AG09319 (cell line): Measurements from ENCODE around the gene ST7.

ENCODE experiments used
- DNase-seq: peaks from one replicate; pipeline ENCODE4 v3.0.0-alpha.2; 2010; ENCODE audit warnings: low read depth; ENCODE audit errors: extremely low read depth
- TF ChIP-seq, protein P1 (sequence below): IDR thresholded peaks from 2 replicates; pipeline ENCODE4 v1.5.1; 2011; ENCODE audit warnings: low read depth, mild to moderate bottlenecking, inconsistent platforms, low read length, moderate library complexity

The ST7 gene

DNA sequence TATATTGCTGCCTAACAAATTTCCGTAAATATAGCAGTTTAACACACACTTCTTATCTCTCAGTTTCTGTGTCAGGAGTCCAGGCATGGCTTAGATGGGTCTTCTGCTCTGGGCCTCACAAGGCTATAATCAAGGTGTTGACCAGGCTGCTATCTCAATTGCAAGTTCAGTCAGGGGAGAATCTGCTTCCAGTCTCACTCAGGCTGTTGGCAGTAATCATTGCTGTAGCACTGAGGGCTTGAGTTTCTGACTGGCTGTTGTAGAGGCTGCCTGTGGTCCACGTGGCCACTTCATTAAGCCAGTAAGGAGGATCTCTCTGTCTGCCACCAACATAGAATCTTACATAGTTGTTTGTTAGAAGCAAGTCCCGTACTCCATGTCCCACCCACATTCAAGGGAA lies 138.4 kb downstream of the ST7 start:
- DNase-seq = no peak
- TF ChIP-seq, protein P1, sequence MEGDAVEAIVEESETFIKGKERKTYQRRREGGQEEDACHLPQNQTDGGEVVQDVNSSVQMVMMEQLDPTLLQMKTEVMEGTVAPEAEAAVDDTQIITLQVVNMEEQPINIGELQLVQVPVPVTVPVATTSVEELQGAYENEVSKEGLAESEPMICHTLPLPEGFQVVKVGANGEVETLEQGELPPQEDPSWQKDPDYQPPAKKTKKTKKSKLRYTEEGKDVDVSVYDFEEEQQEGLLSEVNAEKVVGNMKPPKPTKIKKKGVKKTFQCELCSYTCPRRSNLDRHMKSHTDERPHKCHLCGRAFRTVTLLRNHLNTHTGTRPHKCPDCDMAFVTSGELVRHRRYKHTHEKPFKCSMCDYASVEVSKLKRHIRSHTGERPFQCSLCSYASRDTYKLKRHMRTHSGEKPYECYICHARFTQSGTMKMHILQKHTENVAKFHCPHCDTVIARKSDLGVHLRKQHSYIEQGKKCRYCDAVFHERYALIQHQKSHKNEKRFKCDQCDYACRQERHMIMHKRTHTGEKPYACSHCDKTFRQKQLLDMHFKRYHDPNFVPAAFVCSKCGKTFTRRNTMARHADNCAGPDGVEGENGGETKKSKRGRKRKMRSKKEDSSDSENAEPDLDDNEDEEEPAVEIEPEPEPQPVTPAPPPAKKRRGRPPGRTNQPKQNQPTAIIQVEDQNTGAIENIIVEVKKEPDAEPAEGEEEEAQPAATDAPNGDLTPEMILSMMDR = no peak

DNA sequence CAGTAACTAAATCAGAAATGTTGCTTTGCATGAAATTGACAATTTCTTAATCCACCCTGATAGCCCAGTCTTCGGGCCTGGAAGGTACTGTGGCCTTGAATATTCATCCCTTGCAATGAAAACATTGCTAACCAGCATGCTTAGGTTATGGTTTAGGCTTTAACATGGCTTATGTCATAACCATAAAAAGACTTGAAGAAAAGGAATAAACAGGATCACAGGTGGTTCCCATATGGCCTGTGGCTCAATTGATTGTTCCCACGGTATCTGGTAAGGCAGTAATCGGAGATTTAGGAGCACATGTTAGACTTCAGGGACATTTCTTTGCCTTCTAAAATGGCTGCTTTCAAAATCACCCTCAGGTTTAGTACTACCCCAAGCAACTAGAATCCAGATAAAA lies 139.5 kb downstream of the ST7 start:
- TF ChIP-seq, protein P1 = no peak
- DNase-seq = peak; percentile 34

DNA sequence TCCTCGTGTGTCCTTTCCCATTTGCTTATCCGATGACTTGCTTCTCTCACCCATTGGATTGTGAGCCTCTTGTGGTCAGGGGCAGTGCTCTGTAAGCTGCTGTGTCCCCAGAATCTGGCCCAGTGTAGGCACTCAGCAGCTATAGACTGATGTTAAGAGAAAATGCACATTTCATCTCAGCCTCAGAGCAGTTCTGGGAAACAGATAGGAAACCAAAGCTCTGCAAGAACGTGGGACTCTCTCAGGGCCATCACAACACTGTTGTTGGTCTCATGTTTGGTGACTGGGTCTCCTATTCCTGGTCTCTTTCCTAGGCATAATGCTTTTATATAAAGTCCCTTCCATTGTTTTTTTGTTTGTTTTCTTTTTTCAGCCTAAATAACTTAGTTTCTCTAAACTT lies 141.2 kb downstream of the ST7 start:
- DNase-seq = no peak
- TF ChIP-seq, protein P1 = no peak

DNA sequence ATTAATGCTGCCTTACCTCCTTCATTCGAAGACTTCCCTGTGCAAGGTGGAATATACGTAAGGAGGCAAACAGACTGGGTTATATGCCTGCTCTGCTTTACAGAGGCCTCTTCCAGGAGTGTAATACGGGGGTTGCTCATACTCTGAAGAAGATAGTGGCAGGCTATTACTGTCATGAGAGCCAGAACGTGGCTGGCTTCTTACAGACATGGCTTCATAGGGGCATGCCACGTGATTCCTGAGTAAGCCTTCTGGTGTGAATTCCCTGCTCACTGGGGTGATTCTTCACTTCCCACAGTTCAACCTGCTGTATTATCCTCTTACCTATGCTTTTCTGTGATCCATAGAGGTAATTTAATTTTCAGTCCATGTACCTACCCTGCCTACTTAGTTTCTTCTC lies 141.8 kb downstream of the ST7 start:
- TF ChIP-seq, protein P1 = no peak

DNA sequence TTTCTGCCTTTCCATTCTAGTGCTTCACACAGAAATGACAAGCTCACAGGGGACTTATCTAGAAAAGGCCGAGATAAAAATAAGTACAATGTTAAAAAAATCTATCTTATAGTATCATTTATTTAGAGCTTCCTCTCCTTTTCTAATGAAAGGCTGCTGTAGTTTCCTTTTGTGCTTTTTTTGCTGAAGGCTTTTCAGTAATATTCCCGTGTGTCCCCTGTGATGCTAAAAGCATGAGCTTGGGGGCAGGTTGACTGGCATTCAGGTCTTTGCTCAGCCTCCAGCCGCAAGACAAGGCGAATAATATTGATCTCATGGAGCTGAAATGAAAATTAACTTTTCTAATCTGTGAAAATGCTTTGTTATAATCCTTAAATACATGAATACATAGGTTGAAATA lies 143.0 kb downstream of the ST7 start:
- no peak for DNase-seq
- TF ChIP-seq, protein P1 = no peak

More for the DNA sequence above, 141.8 kb downstream of the ST7 start:
- DNase-seq = no peak

DNA sequence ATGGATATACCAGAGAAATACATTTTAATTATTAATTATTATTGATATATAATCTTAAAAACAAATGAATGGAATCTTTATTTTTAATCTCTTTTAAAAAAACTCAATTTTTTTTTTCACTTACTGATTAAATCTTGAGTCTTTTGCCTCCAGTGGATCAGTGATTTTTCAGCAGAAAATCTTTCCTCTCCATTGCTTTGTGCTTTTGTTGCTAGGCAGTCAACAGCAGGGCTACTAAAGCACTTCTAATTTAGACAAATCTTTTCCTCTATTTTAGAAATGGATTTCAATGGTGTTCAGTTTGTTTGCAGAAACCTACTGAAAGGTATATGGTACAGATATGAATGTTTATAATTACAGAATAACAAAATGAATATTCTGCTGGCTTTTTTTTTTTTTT lies 143.6 kb downstream of the ST7 start:
- DNase-seq = no peak
- TF ChIP-seq, protein P1 = no peak

DNA sequence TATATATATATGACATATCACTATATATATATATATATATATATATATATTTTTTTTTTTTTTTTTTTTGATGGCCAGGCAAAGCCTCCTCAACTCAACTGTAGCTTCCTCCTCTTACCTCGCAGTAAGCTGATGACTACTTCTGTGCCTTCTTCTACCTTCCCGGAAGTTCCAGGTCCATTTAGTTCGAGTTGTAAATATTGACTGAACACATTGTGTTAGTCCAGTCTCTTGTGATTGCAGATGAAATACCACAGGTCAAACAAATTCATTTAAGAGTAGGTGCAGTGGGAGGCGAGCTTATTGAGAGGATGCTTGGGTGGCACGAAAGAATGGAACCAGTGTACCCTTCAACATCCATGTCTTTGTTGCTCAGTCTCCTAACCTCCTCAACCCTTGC lies 144.6 kb downstream of the ST7 start:
- TF ChIP-seq, protein P1 = no peak
- DNase-seq = no peak

DNA sequence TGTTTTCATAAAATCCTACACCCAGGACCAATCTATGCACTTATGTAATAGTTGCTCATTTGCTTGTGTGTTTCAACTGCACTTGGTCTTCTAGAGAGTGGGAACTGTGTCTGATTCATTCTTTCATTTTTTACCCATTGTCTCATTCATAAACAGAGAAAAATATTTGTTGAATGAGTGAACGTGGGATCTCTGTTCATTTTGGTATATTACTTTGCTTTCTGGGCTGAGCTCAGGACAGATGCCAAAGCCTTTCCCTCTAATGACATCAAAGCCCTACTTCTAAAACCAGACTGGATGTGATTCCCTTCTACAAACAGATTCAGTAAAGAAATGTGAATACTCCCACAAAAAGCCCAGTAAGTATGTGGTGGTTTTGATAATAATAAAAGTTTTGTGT lies 145.2 kb downstream of the ST7 start:
- TF ChIP-seq, protein P1 = no peak

More for the DNA sequence above, 145.2 kb downstream of the ST7 start:
- peak; percentile 83 for DNase-seq
